Esophagus muscularis mucosa (tissue), 4 donors: ENCODE data around the gene UGT1A7. TPM values are rescaled to one million over a fixed set of nuclear protein-coding genes. Genes with fewer than 3 reads are reported as not detected.

Experiments used
- DNase-seq: peaks from one replicate; pipeline ENCODE4 v3.0.0-alpha.2; 2017; ENCODE audit errors: extremely low spot score
- H3K27ac ChIP-seq, 4 donors: fragments of 200-600 bp; sonication (generic); replicated peaks in 1 of 4; 1 replicate in 3 of 4; 2 replicates in 1 of 4; pipeline ENCODE4 v1.5.1; 2016 to 2019; ENCODE audit warnings: mild to moderate bottlenecking in 1 of 4
- H3K27me3 ChIP-seq, 4 donors: fragments of 200-600 bp; sonication (generic); one replicate each; pipeline versions ENCODE4 v1.5.1 to v1.6.0; 2016 to 2019
- H3K36me3 ChIP-seq, 4 donors: fragments of 200-600 bp; sonication (generic); one replicate each; pipeline ENCODE4 v1.5.1; 2016 to 2019
- H3K4me1 ChIP-seq, 4 donors: fragments of 200-600 bp; sonication (generic); one replicate each; pipeline ENCODE4 v1.5.1; 2016 to 2019
- H3K4me3 ChIP-seq, 4 donors: fragments of 200-600 bp; sonication (generic); 1 replicate in 2 of 4; 2 replicates in 2 of 4; pipeline ENCODE4 v1.5.1; 2016 to 2019; ENCODE audit warnings: mild to moderate bottlenecking in 4 of 4, moderate library complexity in 1 of 4
- H3K9me3 ChIP-seq, 4 donors: fragments of 200-600 bp; sonication (generic); 1 replicate in 3 of 4; 2 replicates in 1 of 4; pipeline ENCODE4 v1.5.1; 2016 to 2019
- CTCF ChIP-seq, 3 experiments: fragments of 200-600 bp in 2 of 3; fragments of 450-650 bp in 1 of 3; sonication (generic) in 2 of 3; IDR thresholded peaks; one replicate each; pipeline ENCODE4 v1.5.1; 2017 to 2019; ENCODE audit warnings: antibody characterized with exemption in 3 of 3, mild to moderate bottlenecking in 2 of 3, moderate library complexity in 1 of 3
- EP300 ChIP-seq: sonication (generic); formaldehyde crosslinking; IDR thresholded peaks from one replicate; pipeline ENCODE4 v1.6.1; 2017; ENCODE audit warnings: antibody characterized with exemption
- POLR2A ChIP-seq: fragments of 450-650 bp; IDR thresholded peaks from one replicate; pipeline ENCODE4 v1.6.1; 2017; ENCODE audit warnings: antibody characterized with exemption, moderate library complexity, mild to moderate bottlenecking, low read depth
- POLR2AphosphoS5 ChIP-seq, 2 donors: sonication (generic); formaldehyde crosslinking; IDR thresholded peaks; one replicate each; pipeline ENCODE4 v1.6.1; 2017; ENCODE audit warnings: antibody characterized with exemption in 2 of 2
- WGBS: methylation state at CpG from one replicate; pipeline ENCODE4 v1.1.5; 2018; 5-methylcytosine and 5-hydroxymethylcytosine counted together
- intact Hi-C: fragments of 100-400 bp; cut with DNase I; formaldehyde crosslinking; loops from one replicate; pipeline ENCODE4 v1.15.1; 2023
- total RNA-seq, 4 donors: library from RNA; depleted of rRNA; stranded (reverse); fragments of >200 nt; gene quantifications; one replicate each; pipeline versions ENCODE4 v1.1.0 to v1.2.1, GENCODE V29; 2016

The UGT1A7 gene
- total RNA-seq, 4 donors from 2014 or later, result 0.42 TPM; not detected in 3

- Histone ChIP-seq H3K9me3 (no peaks in the 10 kb centered on the region), H3K27me3 (no peaks in the 10 kb centered on the region), H3K36me3 (no peaks in the 10 kb centered on the region), H3K4me1 (no peaks in the 10 kb centered on the region), H3K4me3 (no peak overlapping the region), H3K27ac (no peak overlapping the region)
- TF ChIP-seq POLR2A (no peak), EP300 (no peak), CTCF (IDR thresholded peaks at IDR 0.05) (no peak), POLR2AphosphoS5 (IDR thresholded peaks at IDR 0.05) (no peak)
- WGBS, result 72% methylated on average over 2 of the region's 2 CpGs
- intact Hi-C loops, result no loop called here
- DNase-seq, result no peak
Observed at GRCh38 chr2:233676046-233676445, 5.7 kb upstream of the UGT1A7 start.

GRCh38 chr2:233679196-233679595, 2.5 kb upstream of the UGT1A7 start:
- no peak for TF ChIP-seq POLR2AphosphoS5 (IDR thresholded peaks at IDR 0.05)
- TF ChIP-seq CTCF (IDR thresholded peaks at IDR 0.05), result no peak
- no peak for TF ChIP-seq POLR2A
- no peak for TF ChIP-seq EP300
- 68% methylated on average over 4 of the region's 4 CpGs for whole genome bisulfite sequencing
- DNase-seq, result no peak
- Histone ChIP-seq H3K36me3 (no peaks in the 10 kb centered on the region), H3K27me3 (no peaks in the 10 kb centered on the region), H3K27ac (no peak overlapping the region), H3K9me3 (no peaks in the 10 kb centered on the region), H3K4me1 (no peaks in the 10 kb centered on the region), H3K4me3 (no peak overlapping the region)
- intact Hi-C loops, result no loop called here

- H3K27ac ChIP-seq, result no peak overlapping the region
- H3K36me3 ChIP-seq, result no peaks in the 10 kb centered on the region
- TF ChIP-seq CTCF (IDR thresholded peaks at IDR 0.05), result no peak
- TF ChIP-seq POLR2AphosphoS5 (IDR thresholded peaks at IDR 0.05), result no peak
- TF ChIP-seq EP300, result no peak
- TF ChIP-seq POLR2A, result no peak
- H3K4me1 ChIP-seq, result no peaks in the 10 kb centered on the region
- WGBS, result 88% methylated on average over 4 of the region's 4 CpGs
- no peak overlapping the region for H3K4me3 ChIP-seq
- DNase-seq, result no peak
- H3K27me3 ChIP-seq, result no peaks in the 10 kb centered on the region
- no peaks in the 10 kb centered on the region for H3K9me3 ChIP-seq
- intact Hi-C loops, result no loop called here
Observed at GRCh38 chr2:233680361-233681045, 1.2 kb upstream of the UGT1A7 start.

GRCh38 chr2:233684640-233685039, 2.9 kb downstream of the UGT1A7 start:
- intact Hi-C loops, result no loop called here
- no peaks in the 10 kb centered on the region for H3K27me3 ChIP-seq
- DNase-seq, result no peak
- no peaks in the 10 kb centered on the region for H3K4me1 ChIP-seq
- TF ChIP-seq POLR2A (no peak), CTCF (IDR thresholded peaks at IDR 0.05) (no peak), POLR2AphosphoS5 (IDR thresholded peaks at IDR 0.05) (no peak)
- no peak overlapping the region for H3K4me3 ChIP-seq
- no peaks in the 10 kb centered on the region for H3K36me3 ChIP-seq
- H3K9me3 ChIP-seq, result no peaks in the 10 kb centered on the region
- whole genome bisulfite sequencing, result 78% methylated on average over 1 of the region's 1 CpG
- no peak overlapping the region for H3K27ac ChIP-seq

GRCh38 chr2:233686928-233687327, 5.2 kb downstream of the UGT1A7 start:
- no peaks in the 10 kb centered on the region for H3K36me3 ChIP-seq
- WGBS, result 89% methylated on average over 5 of the region's 5 CpGs
- TF ChIP-seq CTCF (IDR thresholded peaks at IDR 0.05) (no peak), EP300 (no peak), POLR2A (no peak), POLR2AphosphoS5 (IDR thresholded peaks at IDR 0.05) (no peak)
- intact Hi-C loops, result no loop called here
- no peak overlapping the region for H3K27ac ChIP-seq
- H3K9me3 ChIP-seq, result no peaks in the 10 kb centered on the region
- no peak overlapping the region for H3K4me3 ChIP-seq
- no peak for DNase-seq
- H3K27me3 ChIP-seq, result no peaks in the 10 kb centered on the region
- no peaks in the 10 kb centered on the region for H3K4me1 ChIP-seq
